GM23338 (cell line): ENCODE measurements around the gene USP32. TPM values are rescaled to one million over a fixed set of nuclear protein-coding genes. Genes with fewer than 3 reads are reported as not detected.

Experiments used
- ATAC-seq: fragments of 200-7000 bp; cut with Tn5 transposase; 3 replicates; pipeline ENCODE4 v1.9.1; 2020
- DNase-seq: peaks from one replicate; pipeline ENCODE4 v3.0.0-alpha.2; 2015; ENCODE audit warnings: low spot score
- H2AFZ ChIP-seq: fragments of 200-600 bp; sonication (generic); 2 replicates; pipeline ENCODE4 v1.8.0; 2016; ENCODE audit warnings: antibody characterized with exemption, mild to moderate bottlenecking, moderate library complexity
- H3F3A ChIP-seq: fragments of 200-600 bp; sonication (generic); replicated peaks from 2 replicates; pipeline ENCODE4 v1.8.0; 2017; ENCODE audit warnings: antibody characterized with exemption, mixed run types, low read depth
- H3K27ac ChIP-seq: fragments of 200-600 bp; sonication (generic); 2 replicates; pipeline ENCODE4 v1.6.1; 2016; ENCODE audit warnings: low read depth
- H3K27me3 ChIP-seq: fragments of 200-600 bp; sonication (generic); 2 replicates; pipeline ENCODE4 v1.8.0; 2016; ENCODE audit warnings: mild to moderate bottlenecking, mixed run types, moderate library complexity; ENCODE audit not compliant: insufficient read depth
- H3K36me3 ChIP-seq: fragments of 200-600 bp; sonication (generic); 2 replicates; pipeline ENCODE4 v1.8.0; 2016; ENCODE audit warnings: mild to moderate bottlenecking; ENCODE audit not compliant: insufficient read depth
- H3K4me1 ChIP-seq: fragments of 200-600 bp; sonication (generic); 2 replicates; pipeline ENCODE4 v1.8.0; 2016; ENCODE audit warnings: mild to moderate bottlenecking, moderate library complexity; ENCODE audit not compliant: insufficient read depth
- H3K4me2 ChIP-seq: fragments of 200-600 bp; sonication (generic); 2 replicates; pipeline ENCODE4 v1.7.1; 2017; ENCODE audit warnings: mixed run types
- H3K4me3 ChIP-seq: fragments of 200-600 bp; sonication (generic); 2 replicates; pipeline ENCODE4 v1.6.1; 2016; ENCODE audit warnings: mixed run types
- H3K79me2 ChIP-seq: fragments of 200-600 bp; sonication (generic); replicated peaks from 2 replicates; pipeline ENCODE4 v1.8.0; 2017; ENCODE audit warnings: mild to moderate bottlenecking; ENCODE audit not compliant: insufficient read depth
- H3K9me2 ChIP-seq: fragments of 200-600 bp; sonication (generic); 2 replicates; pipeline ENCODE4 v1.8.0; 2017; ENCODE audit not compliant: insufficient read depth
- H4K20me1 ChIP-seq: fragments of 200-600 bp; sonication (generic); replicated peaks from 2 replicates; pipeline ENCODE4 v1.8.0; 2017; ENCODE audit warnings: mild to moderate bottlenecking; ENCODE audit not compliant: insufficient read depth
- H3K27ac Mint-ChIP-seq: 2 replicates; pipeline ENCODE4 v1.8.0; 2020; ENCODE audit warnings: inconsistent platforms, mild to moderate bottlenecking, moderate library complexity, mixed read lengths
- H3K27me3 Mint-ChIP-seq: 3 replicates; pipeline ENCODE4 v1.8.0; 2022; ENCODE audit warnings: low read depth, mild to moderate bottlenecking, moderate library complexity, mixed read lengths, inconsistent platforms; ENCODE audit not compliant: insufficient read depth, poor library complexity
- H3K36me3 Mint-ChIP-seq: 3 replicates; pipeline ENCODE4 v1.8.0; 2021; ENCODE audit warnings: low read depth, mild to moderate bottlenecking, inconsistent platforms, moderate library complexity, mixed read lengths
- H3K4me1 Mint-ChIP-seq: 3 replicates; pipeline ENCODE4 v1.8.0; 2020; ENCODE audit warnings: mild to moderate bottlenecking, inconsistent platforms, mixed read lengths
- H3K4me3 Mint-ChIP-seq: 3 replicates; pipeline ENCODE4 v1.8.0; 2021; ENCODE audit warnings: moderate library complexity, mild to moderate bottlenecking, inconsistent platforms, mixed read lengths
- H3K9me3 Mint-ChIP-seq: 3 replicates; pipeline ENCODE4 v1.8.0; 2020; ENCODE audit warnings: moderate library complexity, mild to moderate bottlenecking, inconsistent platforms, mixed read lengths
- POLR2AphosphoS5 ChIP-seq: IDR thresholded peaks from 2 replicates; pipeline ENCODE4 v1.6.1; 2016; ENCODE audit warnings: antibody characterized with exemption, low read depth
- ZNF114 ChIP-seq: fragments of 250-450 bp; sonication (Bioruptor Pico); IDR thresholded peaks from 2 replicates; pipeline ENCODE4 v1.5.0; 2020; ENCODE audit warnings: mild to moderate bottlenecking, moderate library complexity
- ZNF331 ChIP-seq: fragments of 250-450 bp; sonication (Bioruptor Pico); IDR thresholded peaks from 2 replicates; pipeline ENCODE4 v1.5.0; 2020; ENCODE audit warnings: low read depth, mild to moderate bottlenecking, moderate library complexity
- ZNF462 ChIP-seq: fragments of 250-450 bp; sonication (Bioruptor Pico); IDR thresholded peaks from 2 replicates; pipeline ENCODE4 v1.5.0; 2020; ENCODE audit warnings: mild to moderate bottlenecking, moderate library complexity
- polyA plus RNA-seq: library from polyadenylated mRNA; unstranded; fragments of >200 nt; fragmentation: Nextera tagmentation; extraction: Ambion mirVana; gene quantifications from 2 replicates; pipeline ENCODE4 v1.2.1, GENCODE V29; 2016
- total RNA-seq: library from RNA; depleted of rRNA; stranded (reverse); fragments of >200 nt; shearing (Covaris generic); gene quantifications from 2 replicates; pipeline ENCODE4 v1.2.3, GENCODE V29; 2014

Gene USP32
- total and polyA plus RNA-seq, 2 experiments from 2014 or later: 43.6 to 129 TPM

GRCh38 chr17:60278237-60278636, 113.7 kb downstream of the USP32 start (continued):
- TF ChIP-seq ZNF462 (CRISPR knock-in tag): no peak
- TF ChIP-seq ZNF331 (CRISPR knock-in tag): no peak
- no peak for TF ChIP-seq ZNF114 (CRISPR knock-in tag)
- TF ChIP-seq POLR2AphosphoS5: no peak

GRCh38 chr17:60277258-60277657, 114.7 kb downstream of the USP32 start:
- Histone ChIP-seq H3K4me2 (no peak overlapping the region), H3K9me2 (no peaks in the 10 kb centered on the region), H3K79me2 (peaks cover 18% of the 10 kb centered on the region), H2AFZ (no peak overlapping the region), H3K27ac (no peak overlapping the region), H3K36me3 (no peaks in the 10 kb centered on the region), H3K27me3 (no peaks in the 10 kb centered on the region), H3K4me1 (no peaks in the 10 kb centered on the region), H4K20me1 (no peaks in the 10 kb centered on the region; the same call in none of the 2 replicates), H3F3A (no peaks in the 10 kb centered on the region), H3K4me3 (no peak overlapping the region)
- Mint-ChIP-seq H3K9me3 (no peaks in the 10 kb centered on the region), H3K27me3 (no peaks in the 10 kb centered on the region), H3K4me1 (no peaks in the 10 kb centered on the region), H3K36me3 (no peaks in the 10 kb centered on the region), H3K27ac (no peak overlapping the region), H3K4me3 (no peak overlapping the region)
- TF ChIP-seq ZNF462 (CRISPR knock-in tag) (no peak), POLR2AphosphoS5 (no peak)
- no peak for DNase-seq
- ATAC-seq: no peak
